GM18511 (cell line): Measurements from ENCODE around the gene FASTKD1.
"Not testable (repeated sequence)": the region's sequence is repeated elsewhere in the genome, so short reads cannot be mapped to it uniquely, and the experiment has no call there.

ENCODE experiments used
- ATAC-seq: cut with Tn5 transposase; IDR thresholded peaks from one replicate; pipeline ENCODE4 v1.9.1; 2021; ENCODE audit warnings: mild to moderate bottlenecking, moderate library complexity; ENCODE audit not compliant: unreplicated experiment

FASTKD1 gene

DNA sequence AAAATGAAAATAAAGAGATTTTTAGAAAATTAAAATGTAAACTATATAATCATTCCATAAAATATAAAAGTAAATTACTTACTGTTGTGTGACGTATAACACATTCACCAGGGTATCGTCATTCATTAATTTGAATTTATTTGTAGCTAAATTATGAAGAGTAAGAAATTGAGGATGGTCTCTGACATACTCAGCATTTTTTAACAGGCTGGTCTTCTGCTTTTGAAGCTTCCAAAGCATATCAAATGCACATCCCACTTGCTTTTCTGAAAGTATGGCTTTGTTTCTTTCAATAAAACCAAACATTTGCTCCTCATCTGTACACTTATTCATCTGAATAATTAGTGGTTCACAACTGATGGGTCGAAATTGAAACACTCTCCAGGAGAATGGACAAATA lies 2.1 kb downstream of the FASTKD1 start:
- no peak for ATAC-seq

DNA sequence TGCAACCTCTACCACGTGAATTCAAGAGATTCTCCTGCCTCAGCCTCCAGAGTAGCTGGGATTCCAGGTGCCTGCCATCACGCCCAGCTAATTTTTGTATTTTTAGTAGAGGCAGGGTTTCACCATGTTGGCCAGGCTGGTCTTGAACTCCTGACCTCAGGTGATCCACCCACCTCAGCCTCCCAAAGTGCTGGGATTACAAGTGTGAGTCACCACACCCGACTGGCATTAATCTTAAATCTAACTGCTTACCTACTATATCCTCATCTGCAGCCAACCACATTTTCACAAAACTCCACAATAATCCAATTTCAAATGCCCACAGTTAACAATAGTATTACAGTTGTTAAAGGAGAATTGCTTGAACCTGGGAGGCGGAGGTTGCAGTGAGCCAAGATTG lies 2.9 kb downstream of the FASTKD1 start:
- not testable (repeated sequence) for ATAC-seq

DNA sequence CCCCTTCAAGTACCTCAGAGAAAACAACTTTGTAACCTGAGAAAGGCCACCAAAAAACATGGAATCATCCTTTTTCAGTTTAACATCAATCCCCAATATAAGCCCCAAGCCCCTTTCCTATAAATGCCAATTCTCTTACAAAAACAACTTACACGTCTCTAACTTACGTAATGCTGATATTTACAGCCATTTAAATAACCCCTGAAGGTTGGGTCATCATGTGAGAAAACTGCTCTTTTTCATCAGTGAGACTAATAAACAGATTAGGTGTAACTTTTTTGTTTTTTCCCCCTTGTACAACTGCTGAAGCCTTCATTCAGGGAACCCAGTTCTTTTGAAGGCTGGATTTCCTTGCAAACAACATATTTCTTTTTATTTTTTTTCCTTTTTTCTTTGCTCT lies 3.7 kb downstream of the FASTKD1 start:
- no peak for ATAC-seq

DNA sequence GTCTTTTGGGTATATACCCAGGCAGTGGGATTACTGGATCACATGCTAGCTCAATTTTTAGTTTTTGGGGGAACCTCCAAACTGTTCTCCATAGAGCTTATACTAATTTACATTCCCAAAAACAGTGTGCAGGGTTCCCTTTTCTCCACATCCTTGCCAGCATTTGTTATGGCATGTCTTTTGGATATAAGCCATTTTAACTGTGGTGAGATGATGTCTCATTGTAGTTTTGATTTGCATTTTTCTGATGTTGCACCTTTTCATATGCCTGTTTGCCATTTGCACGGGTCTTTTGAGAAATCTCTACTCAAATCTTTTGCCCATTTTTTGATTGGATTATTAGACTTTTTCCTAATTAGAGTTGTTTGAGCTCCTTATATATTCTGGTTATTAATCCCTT lies 8.0 kb downstream of the FASTKD1 start:
- no peak for ATAC-seq

DNA sequence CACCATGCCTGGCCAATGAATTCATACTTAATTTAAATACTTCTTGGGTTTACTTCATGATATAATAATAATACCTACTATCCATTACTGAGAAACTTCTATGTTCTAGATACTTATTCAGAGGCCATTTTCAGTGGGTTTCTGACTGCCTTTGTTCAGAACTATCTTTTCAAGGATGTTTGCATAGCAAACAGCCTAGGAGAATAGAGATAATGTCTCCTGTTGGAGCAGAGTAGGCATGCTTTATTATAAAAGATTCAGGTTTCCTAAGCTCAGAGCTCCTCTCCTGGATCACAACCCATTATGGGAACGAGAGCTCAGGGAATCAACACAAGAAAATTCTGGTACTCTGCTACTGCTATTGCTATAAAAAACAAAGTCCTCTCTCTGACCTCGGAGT lies 11.1 kb downstream of the FASTKD1 start:
- ATAC-seq, result no peak

DNA sequence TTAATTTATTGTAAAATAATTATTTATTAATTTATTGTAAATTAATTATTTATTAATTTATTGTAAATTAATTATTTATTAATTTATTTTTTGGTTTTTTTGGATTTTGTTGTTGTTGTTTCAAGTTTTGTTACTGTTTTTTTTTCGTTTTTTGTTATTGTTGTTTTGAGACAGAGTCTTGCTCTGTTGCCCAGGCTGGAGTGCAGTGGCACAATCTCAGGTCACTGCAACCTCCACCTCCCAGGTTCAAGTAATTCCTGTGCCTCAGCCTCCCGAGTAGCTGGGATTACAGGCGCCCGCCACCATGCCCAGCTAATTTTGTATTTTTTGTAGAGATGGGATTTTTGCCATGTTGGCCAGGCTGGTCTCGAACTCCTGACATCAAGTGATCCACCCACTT lies 11.6 kb downstream of the FASTKD1 start:
- ATAC-seq, result not testable (repeated sequence)

DNA sequence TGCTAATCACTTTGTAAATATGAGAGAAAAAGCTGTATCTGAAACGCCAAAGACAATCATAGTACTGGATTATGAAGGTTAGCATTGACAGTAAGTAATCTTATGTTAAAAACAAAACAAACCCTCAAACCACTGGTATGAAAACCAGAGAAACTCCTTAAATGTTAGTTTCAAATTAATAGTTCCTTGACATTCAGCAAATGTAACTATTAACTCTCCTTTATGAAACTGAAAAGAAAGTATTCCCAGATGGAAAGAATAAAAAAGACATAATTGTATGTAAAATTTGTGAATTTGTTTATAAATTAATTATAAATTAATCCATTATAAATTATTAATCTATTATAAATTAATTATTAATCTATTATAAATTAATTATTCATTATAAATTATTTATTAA lies 12.3 kb downstream of the FASTKD1 start:
- ATAC-seq, result no peak

DNA sequence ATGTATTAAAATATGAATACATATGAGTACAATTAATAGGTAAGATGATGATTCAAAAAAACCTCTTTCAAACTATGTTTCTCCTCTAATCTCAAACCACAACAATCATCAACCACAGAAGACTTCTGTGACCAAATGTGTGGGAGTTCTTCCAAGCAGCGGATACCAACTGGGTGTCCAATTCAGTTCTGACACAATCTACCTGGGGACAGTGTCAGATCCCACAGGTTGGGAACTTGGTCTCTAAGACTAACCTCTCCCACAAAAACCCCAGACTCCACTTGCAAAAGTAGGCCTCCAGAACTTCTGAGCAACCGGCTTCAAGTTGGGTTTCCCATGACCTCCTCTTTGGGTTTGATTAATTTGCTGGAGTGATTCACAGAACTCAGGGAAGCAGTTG lies 26.9 kb downstream of the FASTKD1 start:
- no peak for ATAC-seq

DNA sequence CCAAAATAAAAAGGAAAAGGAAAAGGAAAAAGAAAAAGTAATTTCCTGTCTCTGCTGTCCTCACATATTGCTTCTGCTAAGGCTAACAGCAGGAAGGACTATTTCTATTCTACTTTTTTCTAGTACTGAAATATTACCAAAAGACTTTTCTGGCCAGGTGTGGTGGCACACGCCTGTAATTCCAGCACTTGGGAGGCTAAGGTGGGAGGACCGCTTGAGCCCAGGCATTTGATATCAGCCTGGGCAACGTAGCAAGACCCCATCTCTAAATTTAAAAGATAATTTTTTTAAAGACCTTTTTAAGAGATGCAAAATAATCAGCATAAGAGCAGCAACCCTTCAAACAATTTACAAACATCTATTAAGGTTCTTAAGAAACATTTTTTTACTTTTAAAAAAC lies 31.2 kb downstream of the FASTKD1 start:
- ATAC-seq, result no peak

DNA sequence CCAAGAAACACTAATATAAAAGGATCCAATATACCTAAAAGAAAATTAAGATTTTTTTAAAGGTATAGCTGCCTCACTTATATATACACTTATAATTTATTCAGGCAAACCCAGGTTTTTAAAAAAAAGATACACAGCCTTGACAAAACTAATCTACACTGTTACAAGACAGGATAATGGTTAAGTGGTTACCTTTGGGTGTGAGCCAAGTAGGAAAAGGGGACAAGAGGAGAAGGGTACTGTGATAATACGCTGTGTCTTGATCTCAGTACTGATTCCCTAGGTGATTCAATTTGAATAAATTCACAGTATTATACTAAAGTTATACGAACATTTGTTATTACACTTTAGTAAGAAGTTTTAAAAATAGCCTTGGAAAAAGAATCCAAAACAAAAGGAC lies 33.5 kb downstream of the FASTKD1 start:
- no peak for ATAC-seq

DNA sequence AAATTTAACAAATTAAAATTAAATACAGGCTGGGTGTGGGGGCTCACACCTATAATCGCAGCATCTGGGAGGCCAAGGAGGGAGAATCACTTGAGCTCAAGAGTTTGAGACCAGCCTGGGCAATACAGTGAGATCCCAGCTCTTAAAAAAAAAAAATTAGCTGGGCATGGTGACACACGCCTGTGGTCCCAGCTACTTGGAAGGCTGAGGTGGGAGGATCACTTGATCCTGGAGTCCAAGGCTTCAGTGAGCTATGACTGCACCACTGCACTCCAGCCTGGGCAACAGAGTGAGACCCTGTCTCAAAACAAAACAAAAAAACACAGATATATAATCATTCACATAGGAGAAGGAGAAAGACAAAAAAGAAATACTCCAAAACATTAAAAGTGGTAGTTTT lies 34.2 kb downstream of the FASTKD1 start:
- not testable (repeated sequence) for ATAC-seq

DNA sequence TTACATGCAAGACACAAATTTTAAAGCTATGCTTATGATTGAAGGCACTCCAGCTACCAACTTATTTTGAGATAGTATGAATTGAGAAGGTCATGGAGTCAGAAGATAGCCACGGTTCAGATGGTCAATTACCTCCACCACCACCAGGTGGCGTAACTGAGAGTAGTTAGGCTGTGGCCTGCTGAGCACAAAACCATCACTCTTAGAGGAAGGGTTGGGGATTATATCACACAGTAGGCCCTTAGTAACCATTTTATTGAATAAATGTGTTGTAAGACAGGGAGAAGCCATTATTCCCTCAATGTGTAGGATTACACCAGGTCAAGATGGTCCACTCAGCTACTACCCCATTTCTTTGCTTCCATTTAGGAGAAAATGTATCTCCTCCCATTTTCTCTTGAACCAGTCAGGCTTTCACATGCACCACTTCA lies 45.4 kb downstream of the FASTKD1 start:
- peak; percentile 96 for ATAC-seq

DNA sequence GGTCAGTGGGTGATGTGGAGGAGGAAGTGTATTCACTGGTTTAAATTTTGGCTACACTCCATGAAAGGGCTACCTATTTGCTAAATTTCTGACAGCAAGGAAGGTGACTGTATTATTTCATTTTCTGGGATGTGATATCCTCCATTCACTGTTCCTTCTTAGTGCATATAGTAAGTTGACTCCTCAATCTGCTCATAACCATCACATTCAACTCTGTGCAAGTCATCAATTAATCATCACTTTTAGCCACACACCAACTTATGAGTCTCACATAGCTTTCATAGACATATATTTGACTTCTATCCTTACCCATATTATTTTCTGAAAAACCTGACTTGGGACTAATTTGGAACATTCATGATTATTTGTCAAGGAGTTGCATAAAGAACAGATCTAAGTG lies 47.2 kb downstream of the FASTKD1 start:
- ATAC-seq, result no peak

DNA sequence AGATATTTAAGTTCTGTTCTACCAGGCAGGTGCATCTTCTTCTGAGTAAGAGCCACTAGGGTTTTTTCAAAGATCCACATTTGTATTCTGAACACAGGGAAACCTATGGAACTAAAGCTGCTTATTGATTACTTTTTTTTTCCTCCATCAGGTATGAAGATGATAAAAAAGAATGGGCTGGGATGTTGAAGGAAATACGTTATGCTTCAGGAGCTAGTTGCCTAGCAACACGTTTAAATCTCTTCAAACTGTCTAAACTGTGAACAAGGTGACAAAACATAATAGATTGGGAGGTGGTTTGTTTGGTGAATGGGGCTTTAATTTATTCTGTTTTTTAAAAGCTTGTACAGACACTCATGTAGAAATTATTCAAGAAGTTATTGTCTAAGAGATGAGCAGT lies 48.2 kb downstream of the FASTKD1 start:
- ATAC-seq, result no peak

DNA sequence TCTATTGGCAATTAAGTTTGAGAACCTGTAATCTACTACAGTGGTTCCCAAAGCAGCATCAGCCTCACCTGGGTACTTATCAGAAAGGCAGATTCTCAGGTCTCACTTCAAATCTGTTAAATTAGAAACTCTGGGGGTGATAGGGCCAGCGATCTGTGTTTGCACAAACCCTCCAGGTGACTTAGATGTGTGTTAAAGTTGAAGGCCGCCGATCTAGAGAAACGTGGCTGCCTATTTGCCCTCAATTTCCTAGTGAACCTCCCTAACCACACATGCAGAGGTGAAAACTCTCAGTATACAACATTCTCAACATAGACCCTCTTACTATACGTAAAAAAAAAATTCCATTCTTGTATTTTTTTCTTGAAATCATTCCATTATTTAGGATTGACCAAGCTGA lies 50.0 kb downstream of the FASTKD1 start:
- no peak for ATAC-seq

DNA sequence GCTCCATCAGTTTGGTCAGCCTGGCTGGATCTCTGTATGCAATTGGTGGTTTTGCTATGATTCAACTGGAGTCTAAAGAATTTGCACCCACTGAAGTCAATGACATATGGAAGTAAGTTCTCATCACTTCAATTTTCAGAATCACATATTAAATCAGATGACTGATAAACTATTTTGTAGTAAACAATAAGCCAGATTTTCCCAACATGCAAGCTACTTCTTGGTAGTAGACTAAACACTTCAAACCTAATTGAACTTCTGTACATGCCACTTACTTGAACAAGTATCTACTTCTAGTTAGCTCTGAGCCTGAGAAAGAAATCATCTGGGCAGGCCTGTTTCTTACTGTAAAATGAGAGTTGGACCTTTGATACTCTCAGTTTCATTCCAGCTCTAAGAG lies 52.8 kb downstream of the FASTKD1 start:
- no peak for ATAC-seq

DNA sequence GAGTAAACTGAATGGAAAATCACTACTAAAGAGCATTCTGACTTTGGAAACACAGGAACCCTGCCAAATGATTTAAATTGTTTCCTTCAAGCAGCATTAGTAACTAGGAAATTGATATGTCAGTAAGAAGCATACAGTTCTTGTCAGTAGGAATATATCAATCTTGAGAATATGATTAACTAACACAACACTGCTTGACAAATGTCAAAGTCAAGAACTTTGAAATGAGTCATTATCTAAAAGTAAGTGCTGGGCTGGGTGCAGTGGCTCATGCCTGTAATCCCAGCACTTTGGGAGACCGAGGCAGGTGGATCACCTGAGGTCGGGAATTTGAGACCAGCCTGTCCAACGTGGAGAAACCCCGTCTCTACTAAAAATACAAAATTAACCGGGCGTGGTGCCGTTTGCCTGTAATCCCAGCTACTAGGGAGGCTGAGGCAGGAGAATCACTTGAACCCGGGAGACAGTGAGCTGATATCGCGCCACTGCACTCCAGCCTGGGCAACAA lies 57.1 kb downstream of the FASTKD1 start:
- not testable (repeated sequence) for ATAC-seq

DNA sequence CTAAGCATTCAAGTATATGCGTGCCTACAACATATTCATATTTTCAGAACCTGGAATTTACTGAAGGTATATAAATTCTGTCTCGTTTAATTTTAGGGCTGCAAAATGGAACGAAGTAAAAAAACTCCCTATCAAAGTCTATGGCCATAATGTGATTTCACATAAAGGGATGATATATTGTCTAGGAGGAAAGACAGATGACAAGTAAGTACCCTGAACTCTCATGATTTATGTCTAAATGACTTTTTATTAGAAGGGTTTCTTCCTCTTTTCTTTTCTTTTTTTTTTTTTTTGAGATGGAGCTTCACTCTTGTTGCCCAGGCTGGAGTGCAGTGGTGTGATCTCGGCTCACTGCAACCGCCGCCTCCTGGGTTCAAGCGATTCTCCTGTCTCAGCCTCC lies 58.9 kb downstream of the FASTKD1 start:
- not testable (repeated sequence) for ATAC-seq

DNA sequence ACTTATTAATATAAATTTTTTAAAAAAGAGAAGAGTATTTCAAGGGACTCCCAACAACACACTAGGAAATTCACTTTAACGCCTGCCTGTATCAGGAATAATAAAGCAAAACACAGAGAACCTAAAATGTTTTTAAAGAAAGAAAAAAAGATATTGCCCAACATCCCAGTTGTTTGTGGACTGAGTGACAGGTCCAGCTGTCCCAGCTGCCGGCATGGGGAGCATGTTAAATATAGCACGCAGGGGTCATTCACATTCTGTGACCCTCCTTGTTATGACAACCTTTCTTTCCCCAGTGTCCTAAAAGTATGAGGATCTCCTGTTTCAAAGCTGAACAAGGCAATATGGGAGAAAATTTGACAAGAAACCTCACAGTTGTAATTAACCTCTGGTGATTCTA lies 59.7 kb downstream of the FASTKD1 start:
- ATAC-seq, result no peak

DNA sequence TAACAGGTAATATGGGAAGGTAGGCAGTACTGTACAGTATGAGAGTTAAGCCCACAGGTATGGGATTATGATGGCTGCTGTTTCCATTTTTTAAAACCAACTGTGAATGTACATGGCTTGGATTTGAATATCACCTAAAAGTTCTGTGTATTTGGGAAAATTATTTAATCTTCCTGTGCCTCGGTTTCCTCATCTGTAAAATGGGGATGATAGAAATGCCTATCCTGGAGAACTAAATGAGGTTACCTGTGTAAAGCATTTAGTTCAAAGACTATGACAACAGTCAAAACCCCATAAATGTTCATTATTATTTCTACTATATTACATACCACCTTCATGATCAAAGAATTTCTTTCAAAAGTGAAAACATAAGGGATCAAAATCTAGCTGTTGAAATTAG lies 60.6 kb downstream of the FASTKD1 start:
- no peak for ATAC-seq

DNA sequence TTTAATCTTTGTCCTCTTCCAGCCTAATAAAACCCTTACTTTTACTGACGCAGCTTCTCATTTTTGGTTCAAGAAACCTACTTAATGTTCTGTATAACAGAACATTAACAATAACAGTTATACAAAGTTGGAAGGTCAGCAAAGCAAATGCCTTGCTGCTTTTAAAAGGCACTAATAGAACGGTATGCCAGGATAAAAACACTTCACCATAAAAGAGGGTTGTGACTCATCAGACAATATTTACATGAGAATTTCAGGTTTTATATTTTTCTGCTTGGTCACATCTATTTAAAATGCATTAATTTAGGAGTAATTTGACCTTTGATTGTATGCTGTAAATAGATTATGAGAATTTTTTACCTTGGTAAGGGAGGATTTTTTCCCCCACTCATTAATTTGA lies 61.1 kb downstream of the FASTKD1 start:
- no peak for ATAC-seq

DNA sequence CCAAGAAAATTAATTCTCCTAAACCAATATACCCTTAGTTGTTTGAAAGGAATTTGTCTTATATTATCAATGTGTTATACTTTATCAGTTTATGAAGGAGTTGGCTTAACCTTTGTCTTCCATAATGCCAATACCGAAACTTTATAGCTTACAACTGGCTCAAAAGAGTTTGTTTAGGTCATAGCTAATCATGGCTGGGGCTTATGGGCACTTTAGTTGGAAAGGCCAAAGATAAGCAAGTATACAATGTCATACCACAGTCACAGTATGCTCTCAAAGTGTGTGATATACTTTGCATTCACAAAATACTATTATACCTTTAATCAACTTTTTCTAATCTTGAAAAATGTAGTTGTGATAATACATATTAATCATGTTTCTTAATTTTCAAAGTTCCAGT lies 61.8 kb downstream of the FASTKD1 start:
- no peak for ATAC-seq

DNA sequence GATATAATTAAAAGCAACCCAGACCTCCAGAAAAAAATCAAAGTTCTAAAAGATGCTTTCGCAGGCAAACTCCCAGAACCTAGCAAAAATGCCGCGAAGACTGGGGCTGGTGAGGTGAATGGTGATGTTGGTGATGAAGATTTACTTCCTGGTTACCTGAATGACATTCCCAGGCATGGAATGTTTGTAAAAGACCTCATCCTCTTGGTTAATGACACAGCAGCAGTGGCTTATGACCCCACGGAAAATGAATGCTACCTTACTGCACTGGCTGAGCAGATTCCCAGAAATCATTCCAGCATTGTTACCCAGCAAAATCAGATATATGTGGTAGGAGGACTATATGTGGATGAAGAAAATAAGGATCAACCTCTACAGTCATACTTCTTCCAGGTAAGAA lies 63.2 kb downstream of the FASTKD1 start:
- no peak for ATAC-seq

DNA sequence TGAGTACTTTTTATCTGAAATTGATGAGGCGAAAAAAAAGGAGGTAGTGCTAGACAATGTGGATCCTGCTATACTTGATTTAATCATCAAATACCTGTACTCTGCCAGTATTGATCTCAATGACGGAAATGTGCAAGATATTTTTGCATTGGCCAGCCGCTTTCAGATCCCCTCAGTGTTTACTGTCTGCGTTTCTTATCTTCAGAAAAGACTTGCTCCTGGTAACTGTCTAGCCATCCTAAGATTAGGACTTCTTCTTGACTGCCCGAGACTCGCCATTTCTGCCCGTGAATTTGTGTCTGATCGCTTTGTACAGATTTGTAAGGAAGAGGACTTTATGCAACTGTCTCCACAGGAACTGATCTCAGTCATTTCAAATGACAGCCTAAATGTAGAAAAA lies 63.7 kb downstream of the FASTKD1 start:
- no peak for ATAC-seq
